Measurements from ENCODE around the gene ARF1.

ARF1 gene

DNA sequence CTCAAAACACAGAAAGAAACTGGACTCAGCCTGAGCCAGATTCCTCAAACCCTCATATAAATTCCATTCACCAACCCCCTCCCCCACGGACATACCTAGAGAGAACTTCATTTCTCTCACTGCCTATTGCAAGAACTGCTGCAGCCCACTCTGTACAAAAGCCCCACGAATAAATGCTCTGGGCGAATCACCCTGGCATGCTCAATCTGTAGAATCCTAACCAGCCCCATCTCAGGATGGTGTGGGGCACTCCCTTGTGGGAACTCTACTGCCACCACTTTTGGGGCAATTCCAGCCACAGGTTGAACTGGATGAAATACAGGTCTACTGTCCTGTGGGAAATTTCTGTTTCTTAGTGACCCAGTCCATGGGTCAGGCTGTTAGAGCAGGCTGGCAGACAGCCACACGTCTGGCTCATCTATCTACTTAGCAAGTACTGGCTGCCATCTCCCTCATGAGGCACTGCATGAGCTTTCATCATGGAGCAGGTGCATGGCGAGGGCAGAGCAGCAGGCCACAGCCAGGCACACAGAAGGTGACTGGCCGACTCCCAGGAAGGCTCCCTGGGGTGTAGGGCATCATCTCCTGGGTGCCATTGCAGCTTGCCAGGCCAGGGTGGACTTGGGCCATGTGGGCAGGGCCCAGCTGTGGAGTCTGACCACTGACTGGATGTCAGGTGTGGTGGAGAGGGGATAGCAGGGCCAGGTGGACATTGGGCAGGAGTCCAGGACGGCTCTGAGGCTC lies 22.2 kb downstream of the ARF1 start:
- H3K36me3 Mint-ChIP-seq (ENCODE audit: low read depth), result peaks cover 17% of the 10 kb centered on the region
- TF ChIP-seq, protein P1, sequence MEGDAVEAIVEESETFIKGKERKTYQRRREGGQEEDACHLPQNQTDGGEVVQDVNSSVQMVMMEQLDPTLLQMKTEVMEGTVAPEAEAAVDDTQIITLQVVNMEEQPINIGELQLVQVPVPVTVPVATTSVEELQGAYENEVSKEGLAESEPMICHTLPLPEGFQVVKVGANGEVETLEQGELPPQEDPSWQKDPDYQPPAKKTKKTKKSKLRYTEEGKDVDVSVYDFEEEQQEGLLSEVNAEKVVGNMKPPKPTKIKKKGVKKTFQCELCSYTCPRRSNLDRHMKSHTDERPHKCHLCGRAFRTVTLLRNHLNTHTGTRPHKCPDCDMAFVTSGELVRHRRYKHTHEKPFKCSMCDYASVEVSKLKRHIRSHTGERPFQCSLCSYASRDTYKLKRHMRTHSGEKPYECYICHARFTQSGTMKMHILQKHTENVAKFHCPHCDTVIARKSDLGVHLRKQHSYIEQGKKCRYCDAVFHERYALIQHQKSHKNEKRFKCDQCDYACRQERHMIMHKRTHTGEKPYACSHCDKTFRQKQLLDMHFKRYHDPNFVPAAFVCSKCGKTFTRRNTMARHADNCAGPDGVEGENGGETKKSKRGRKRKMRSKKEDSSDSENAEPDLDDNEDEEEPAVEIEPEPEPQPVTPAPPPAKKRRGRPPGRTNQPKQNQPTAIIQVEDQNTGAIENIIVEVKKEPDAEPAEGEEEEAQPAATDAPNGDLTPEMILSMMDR (IDR thresholded peaks at IDR 0.05; ENCODE audit: unreplicated experiment in 3 of 3), result no peak
- H3K4me3 Mint-ChIP-seq, result peak overlapping the region; percentile 93 to 95 (median 93)
- peak overlapping the region; percentile 72 to 92 (median 85) for H3K27ac Mint-ChIP-seq
- H3K27me3 Mint-ChIP-seq (ENCODE audit: low read depth), result no peaks in the 10 kb centered on the region
- H3K4me1 Mint-ChIP-seq, result peaks cover 17% of the 10 kb centered on the region
- H3K9me3 Mint-ChIP-seq, result no peaks in the 10 kb centered on the region

- no peaks in the 10 kb centered on the region for H3K9me3 Mint-ChIP-seq
- H3K36me3 Mint-ChIP-seq (ENCODE audit: low read depth), result peaks cover 17% of the 10 kb centered on the region
- H3K27ac Mint-ChIP-seq, result no peak overlapping the region
- H3K27me3 Mint-ChIP-seq (ENCODE audit: low read depth), result no peaks in the 10 kb centered on the region
- H3K4me1 Mint-ChIP-seq, result peaks cover 24% of the 10 kb centered on the region
- TF ChIP-seq, protein P1 (IDR thresholded peaks at IDR 0.05; ENCODE audit: unreplicated experiment in 3 of 3), result no peak
- H3K4me3 Mint-ChIP-seq, result peak overlapping the region; percentile 93 to 95 (median 93)
These were observed 22.9 kb downstream of the ARF1 start for GRCh38 chr1:228105270-228105995.

DNA sequence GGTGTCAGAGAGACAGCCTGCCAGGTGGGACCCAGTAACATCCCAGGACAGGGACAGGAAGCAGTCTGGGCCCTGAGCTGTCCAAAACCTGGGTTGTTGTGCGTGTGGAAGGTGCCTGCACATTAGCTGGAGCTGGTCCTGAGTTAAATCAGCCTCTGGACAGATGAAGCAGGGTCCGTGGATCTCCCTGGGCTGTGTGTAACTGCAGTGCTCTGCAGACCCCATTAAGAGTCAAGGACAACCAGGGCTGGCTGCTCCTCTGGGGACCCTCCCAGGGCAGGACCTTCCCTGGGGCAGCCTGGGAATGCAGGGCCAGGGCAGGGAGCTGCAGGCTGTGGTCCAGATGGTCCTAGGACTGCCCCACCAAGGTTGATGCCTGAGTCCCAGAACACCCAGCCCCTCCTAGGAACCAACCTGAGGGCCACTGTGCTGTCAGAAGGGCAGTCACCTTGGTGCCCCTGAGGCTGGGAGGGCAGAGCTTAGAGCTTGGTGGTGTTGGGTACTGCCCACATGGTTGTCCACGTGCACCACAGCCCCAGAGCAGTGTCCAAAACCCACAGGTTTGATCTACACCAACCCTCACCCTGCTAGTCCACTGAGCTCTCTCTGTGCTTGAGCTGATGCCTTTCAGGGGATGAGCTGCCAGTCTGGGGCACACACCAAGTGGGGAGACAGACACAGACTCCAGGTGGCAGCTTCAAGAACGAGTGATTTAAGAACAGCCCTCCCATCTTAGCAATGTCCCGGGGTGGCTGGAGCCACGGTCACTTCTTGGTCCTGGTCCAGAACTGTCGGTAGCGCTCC lies 23.7 kb downstream of the ARF1 start:
- Mint-ChIP-seq H3K36me3 (ENCODE audit: low read depth) (peaks cover 13% of the 10 kb centered on the region), H3K9me3 (no peaks in the 10 kb centered on the region), H3K4me1 (peaks cover 24% of the 10 kb centered on the region), H3K27ac (no peak overlapping the region), H3K27me3 (ENCODE audit: low read depth) (no peaks in the 10 kb centered on the region), H3K4me3 (peak overlapping the region; percentile 45 to 77 (median 76))
- TF ChIP-seq, protein P1 (IDR thresholded peaks at IDR 0.05; ENCODE audit: unreplicated experiment in 3 of 3), result no peak

DNA sequence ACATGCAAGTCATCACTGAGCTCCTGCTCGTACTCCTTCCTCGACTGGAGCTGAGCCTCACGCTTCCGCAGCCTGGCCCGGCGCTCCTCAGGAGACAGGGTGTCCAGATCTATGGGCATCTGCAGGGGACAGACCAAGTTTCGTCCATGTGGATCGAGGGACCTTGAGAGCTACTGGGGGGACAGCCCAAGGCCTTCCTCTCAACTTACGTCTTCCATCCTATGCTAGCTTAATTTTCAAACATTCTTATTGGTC lies 24.2 kb downstream of the ARF1 start:
- Mint-ChIP-seq H3K4me3 (peak overlapping the region; percentile 45 to 77 (median 76)), H3K4me1 (peaks cover 24% of the 10 kb centered on the region), H3K27me3 (ENCODE audit: low read depth) (no peaks in the 10 kb centered on the region), H3K9me3 (no peaks in the 10 kb centered on the region), H3K36me3 (ENCODE audit: low read depth) (peaks cover 9% of the 10 kb centered on the region), H3K27ac (no peak overlapping the region)
- TF ChIP-seq, protein P1 (IDR thresholded peaks at IDR 0.05; ENCODE audit: unreplicated experiment in 3 of 3), result no peak

- TF ChIP-seq, protein P1 (IDR thresholded peaks at IDR 0.05; ENCODE audit: unreplicated experiment in 3 of 3), result no peak
- peaks cover 24% of the 10 kb centered on the region for H3K4me1 Mint-ChIP-seq
These were observed 25.1 kb downstream of the ARF1 start for GRCh38 chr1:228107636-228108035.

More at GRCh38 chr1:228107636-228108035, 25.1 kb downstream of the ARF1 start:
- Mint-ChIP-seq H3K36me3 (ENCODE audit: low read depth) (peaks cover 9% of the 10 kb centered on the region), H3K4me3 (peak overlapping the region; percentile 90 to 98 (median 95)), H3K27me3 (ENCODE audit: low read depth) (no peaks in the 10 kb centered on the region), H3K27ac (no peak overlapping the region), H3K9me3 (no peaks in the 10 kb centered on the region)

Data from nephron (organoid).